Osteoblast (primary cell): Measurements from ENCODE around the gene FRMD4B. TPM values are rescaled to one million over a fixed set of nuclear protein-coding genes. Genes with fewer than 3 reads are reported as not detected.
"Not testable (repeated sequence)": the region's sequence is repeated elsewhere in the genome, so short reads cannot be mapped to it uniquely, and the experiment has no call there.

Source experiments
- DNase-seq: peaks from one replicate; pipeline ENCODE4 v3.0.0; 2011; ENCODE audit warnings: low spot score, mixed read lengths; ENCODE audit not compliant: insufficient read length; ENCODE audit errors: missing footprints
- H2AFZ ChIP-seq: 2 replicates; pipeline ENCODE4 v1.6.0; 2011; ENCODE audit warnings: mild to moderate bottlenecking, low read length
- H3K27ac ChIP-seq: 2 replicates; pipeline ENCODE4 v1.5.1; 2011; ENCODE audit warnings: mild to moderate bottlenecking, low read depth, low read length, moderate library complexity
- H3K27me3 ChIP-seq: 2 replicates; pipeline ENCODE4 v1.6.0; 2012; ENCODE audit warnings: mild to moderate bottlenecking, control low read depth, inconsistent platforms, low read length, moderate library complexity; ENCODE audit not compliant: insufficient read depth
- H3K36me3 ChIP-seq: 2 replicates; pipeline ENCODE4 v1.5.1; 2011; ENCODE audit warnings: mild to moderate bottlenecking, low read length, control low read depth, moderate library complexity; ENCODE audit not compliant: insufficient read depth
- H3K4me1 ChIP-seq: 2 replicates; pipeline ENCODE4 v1.5.1; 2011; ENCODE audit warnings: mild to moderate bottlenecking, low read length, control low read depth, moderate library complexity; ENCODE audit not compliant: insufficient read depth
- H3K4me2 ChIP-seq: 2 replicates; pipeline ENCODE4 v1.6.0; 2011; ENCODE audit warnings: mild to moderate bottlenecking, low read length; ENCODE audit not compliant: insufficient read depth
- H3K4me3 ChIP-seq: fragments of 200-600 bp; sonication (generic); 3 replicates; pipeline ENCODE4 v1.5.1; 2012; ENCODE audit warnings: mild to moderate bottlenecking, low read length, inconsistent platforms; ENCODE audit not compliant: insufficient read depth
- H3K79me2 ChIP-seq: 2 replicates; pipeline ENCODE4 v1.6.0; 2012; ENCODE audit warnings: mild to moderate bottlenecking, low read length, control low read depth, inconsistent platforms; ENCODE audit not compliant: insufficient read depth
- H3K9me3 ChIP-seq: 2 replicates; pipeline ENCODE4 v1.5.1; 2011; ENCODE audit warnings: low read depth, low read length, control low read depth
- H4K20me1 ChIP-seq: 2 replicates; pipeline ENCODE4 v1.6.0; 2012; ENCODE audit warnings: mild to moderate bottlenecking, low read length, control low read depth; ENCODE audit not compliant: insufficient read depth
- total RNA-seq: library from RNA; depleted of rRNA; stranded (reverse); fragments of >200 nt; gene quantifications from 2 replicates; pipeline ENCODE4 v1.2.3, GENCODE V29; 2012
- TF ChIP-seq, protein P1 (sequence below): IDR thresholded peaks from 2 replicates; pipeline ENCODE4 v1.5.1; 2011; ENCODE audit warnings: mild to moderate bottlenecking, low read depth, low read length, moderate library complexity; ENCODE audit errors: extremely low read depth

Gene FRMD4B
- total RNA-seq, 1 donor = 0.72 TPM

DNA sequence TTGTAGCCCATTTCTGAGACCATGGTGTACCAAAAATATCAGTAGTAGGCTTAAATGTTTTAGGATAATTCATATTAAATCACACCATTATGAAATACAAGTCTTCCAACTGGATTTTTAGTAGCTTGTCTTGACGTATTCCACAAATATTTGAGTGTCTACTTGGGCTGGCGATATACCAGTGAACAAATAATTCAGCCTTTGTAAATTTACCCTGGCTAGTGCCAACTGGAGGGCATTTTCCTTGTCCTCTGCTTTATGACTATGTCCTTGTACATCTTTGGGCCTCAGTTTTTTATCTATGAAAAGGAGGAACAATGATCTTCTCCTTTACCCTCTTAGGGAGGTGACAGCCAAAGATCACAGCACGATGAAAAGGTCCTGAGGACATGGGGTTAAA lies 114.8 kb downstream of the FRMD4B start:
- Histone ChIP-seq H3K4me2 (no peak overlapping the region), H3K4me1 (no peaks in the 10 kb centered on the region), H4K20me1 (no peaks in the 10 kb centered on the region), H3K79me2 (no peaks in the 10 kb centered on the region), H3K27ac (no peak overlapping the region), H3K9me3 (no peaks in the 10 kb centered on the region), H3K27me3 (no peaks in the 10 kb centered on the region), H2AFZ (no peak overlapping the region), H3K4me3 (no peak overlapping the region), H3K36me3 (no peaks in the 10 kb centered on the region)
- DNase-seq = no peak
- TF ChIP-seq, protein P1, sequence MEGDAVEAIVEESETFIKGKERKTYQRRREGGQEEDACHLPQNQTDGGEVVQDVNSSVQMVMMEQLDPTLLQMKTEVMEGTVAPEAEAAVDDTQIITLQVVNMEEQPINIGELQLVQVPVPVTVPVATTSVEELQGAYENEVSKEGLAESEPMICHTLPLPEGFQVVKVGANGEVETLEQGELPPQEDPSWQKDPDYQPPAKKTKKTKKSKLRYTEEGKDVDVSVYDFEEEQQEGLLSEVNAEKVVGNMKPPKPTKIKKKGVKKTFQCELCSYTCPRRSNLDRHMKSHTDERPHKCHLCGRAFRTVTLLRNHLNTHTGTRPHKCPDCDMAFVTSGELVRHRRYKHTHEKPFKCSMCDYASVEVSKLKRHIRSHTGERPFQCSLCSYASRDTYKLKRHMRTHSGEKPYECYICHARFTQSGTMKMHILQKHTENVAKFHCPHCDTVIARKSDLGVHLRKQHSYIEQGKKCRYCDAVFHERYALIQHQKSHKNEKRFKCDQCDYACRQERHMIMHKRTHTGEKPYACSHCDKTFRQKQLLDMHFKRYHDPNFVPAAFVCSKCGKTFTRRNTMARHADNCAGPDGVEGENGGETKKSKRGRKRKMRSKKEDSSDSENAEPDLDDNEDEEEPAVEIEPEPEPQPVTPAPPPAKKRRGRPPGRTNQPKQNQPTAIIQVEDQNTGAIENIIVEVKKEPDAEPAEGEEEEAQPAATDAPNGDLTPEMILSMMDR = no peak

DNA sequence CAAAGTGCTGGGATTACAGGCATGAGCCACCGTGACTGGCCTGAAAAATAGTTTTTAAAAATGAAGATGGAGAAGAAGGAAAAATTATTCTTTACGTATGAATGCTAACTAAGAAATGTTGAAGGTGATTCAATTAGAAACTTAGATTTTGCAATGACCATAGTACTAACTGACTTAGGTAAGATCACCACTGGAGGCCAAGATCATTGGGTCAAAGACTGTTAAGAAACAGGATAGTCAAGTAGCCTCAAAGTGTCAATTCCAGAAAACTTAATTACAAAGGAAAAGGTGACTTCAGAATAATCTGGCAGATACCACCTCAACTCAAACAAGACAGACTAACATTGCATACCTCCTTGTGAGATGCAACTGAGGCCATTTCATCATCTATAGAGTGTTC lies 119.3 kb downstream of the FRMD4B start:
- TF ChIP-seq, protein P1 = no peak
- no peaks in the 10 kb centered on the region for H3K79me2 ChIP-seq
- H3K4me3 ChIP-seq = no peak overlapping the region
- no peak for DNase-seq
- H3K36me3 ChIP-seq = no peaks in the 10 kb centered on the region
- no peaks in the 10 kb centered on the region for H3K9me3 ChIP-seq
- no peaks in the 10 kb centered on the region for H3K27me3 ChIP-seq
- H3K27ac ChIP-seq = no peak overlapping the region
- H2AFZ ChIP-seq = no peak overlapping the region
- no peaks in the 10 kb centered on the region for H4K20me1 ChIP-seq
- H3K4me1 ChIP-seq = no peaks in the 10 kb centered on the region
- H3K4me2 ChIP-seq = no peak overlapping the region

DNA sequence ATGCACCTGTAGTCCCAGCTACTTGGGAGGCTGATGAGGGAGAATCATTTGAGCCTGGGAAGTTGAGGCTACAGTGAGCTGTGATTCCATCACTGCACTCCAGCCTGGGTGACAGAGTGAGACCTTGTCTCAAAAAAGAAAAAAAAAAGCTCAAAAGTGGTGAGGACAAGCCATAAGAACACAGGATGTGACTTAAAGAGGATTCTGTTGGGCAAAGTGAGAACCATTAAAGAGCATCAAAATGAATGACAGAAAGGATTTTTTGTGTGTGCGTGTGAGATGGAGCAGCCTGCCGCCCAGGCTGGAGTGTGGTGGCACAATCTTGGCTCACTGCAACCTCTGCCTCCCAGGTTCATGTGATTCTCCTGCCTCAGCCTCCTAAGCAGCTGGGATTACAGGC lies 119.8 kb downstream of the FRMD4B start:
- H3K9me3 ChIP-seq, H3K79me2 ChIP-seq, H3K27me3 ChIP-seq, H2AFZ ChIP-seq, H4K20me1 ChIP-seq, H3K4me2 ChIP-seq, H3K4me3 ChIP-seq, H3K27ac ChIP-seq, H3K4me1 ChIP-seq, DNase-seq, H3K36me3 ChIP-seq: not testable (repeated sequence)

DNA sequence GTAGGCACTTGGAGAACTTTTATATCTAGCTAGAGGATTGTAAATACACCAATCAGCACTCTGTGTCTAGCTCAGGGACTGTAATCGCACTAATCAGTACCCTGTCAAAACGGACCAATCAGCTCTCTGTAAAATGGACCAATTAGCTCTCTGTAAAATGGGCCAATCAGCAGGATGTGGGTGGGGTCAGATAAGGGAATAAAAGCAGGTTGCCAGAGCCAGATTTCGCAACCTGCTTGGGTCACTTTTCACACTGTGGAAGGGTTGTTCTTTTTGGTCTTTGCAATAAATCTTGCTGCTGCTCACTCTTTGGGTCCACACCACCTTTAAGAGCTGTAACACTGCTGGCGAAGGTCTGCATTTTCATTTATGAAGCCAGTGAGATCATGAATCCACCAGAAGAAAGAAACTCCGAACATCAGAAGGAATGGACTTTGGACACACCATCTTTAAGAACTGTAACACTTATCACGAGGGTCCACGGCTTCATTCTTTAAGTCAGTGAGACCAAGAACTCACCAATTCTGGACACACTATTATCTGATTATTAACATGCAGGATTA lies 125.0 kb downstream of the FRMD4B start:
- H3K4me2 ChIP-seq, H3K27ac ChIP-seq, H3K79me2 ChIP-seq, H3K4me1 ChIP-seq, H2AFZ ChIP-seq, H4K20me1 ChIP-seq, DNase-seq, H3K27me3 ChIP-seq, H3K9me3 ChIP-seq, H3K36me3 ChIP-seq, H3K4me3 ChIP-seq: not testable (repeated sequence)

DNA sequence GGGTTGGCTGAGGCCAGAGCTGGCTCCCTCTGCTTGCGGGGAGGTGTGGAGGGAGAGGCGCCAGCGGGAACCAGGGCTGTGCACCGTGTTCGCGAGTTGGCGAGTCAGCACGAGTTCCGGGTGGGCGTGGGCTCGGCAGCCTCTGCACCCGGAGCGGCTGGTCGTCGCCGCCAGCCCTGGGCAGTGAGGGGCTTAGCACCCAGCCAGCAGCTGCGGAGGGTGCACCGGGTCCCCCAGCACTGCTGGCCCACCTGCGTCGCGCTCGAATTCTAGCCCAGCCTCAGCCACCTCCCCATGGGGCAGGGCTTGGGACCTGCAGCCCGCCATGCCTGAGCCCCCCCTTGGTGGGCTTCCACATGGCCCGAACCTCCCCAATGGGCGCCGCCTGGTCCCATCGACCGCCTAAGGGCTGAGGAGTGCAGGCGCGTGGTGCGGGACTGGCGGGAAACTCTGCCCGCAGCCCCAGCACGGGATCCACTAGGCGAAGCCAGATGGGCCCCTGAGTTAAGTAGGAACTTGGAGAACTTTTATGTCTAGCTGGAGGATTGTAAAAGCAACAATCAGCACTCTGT lies 125.6 kb downstream of the FRMD4B start:
- TF ChIP-seq, protein P1 = no peak
- no peak for DNase-seq

More for the DNA sequence above, 125.6 kb downstream of the FRMD4B start:
- Histone ChIP-seq H3K27ac (no peak overlapping the region), H3K36me3 (no peaks in the 10 kb centered on the region), H3K4me2 (no peak overlapping the region), H3K27me3 (peaks cover 8% of the 10 kb centered on the region), H2AFZ (no peak overlapping the region), H3K9me3 (no peaks in the 10 kb centered on the region), H3K4me3 (no peak overlapping the region), H4K20me1 (no peaks in the 10 kb centered on the region), H3K4me1 (no peaks in the 10 kb centered on the region), H3K79me2 (no peaks in the 10 kb centered on the region)
